Fibroblast of the aortic adventitia (primary cell): ENCODE data around the gene MGAT4B. TPM values are rescaled to one million over a fixed set of nuclear protein-coding genes. Genes with fewer than 3 reads are reported as not detected.

ENCODE experiments used
- DNase-seq: peaks from one replicate; pipeline ENCODE4 v3.0.0-alpha.2; 2010; ENCODE audit warnings: low read depth
- H3K4me3 ChIP-seq: 2 replicates; pipeline ENCODE4 v1.5.1; 2011; ENCODE audit warnings: low read depth, mild to moderate bottlenecking, control low read depth, low read length, moderate library complexity
- small RNA-seq: library from RNA; depleted of rRNA; stranded (forward); fragments of <200 nt; gene quantifications from one replicate; pipeline ENCODE3, GENCODE V24; 2012
- total RNA-seq: library from RNA; depleted of rRNA; stranded (reverse); fragments of >200 nt; gene quantifications from 2 replicates; pipeline ENCODE4 v1.2.3, GENCODE V29; 2012; ENCODE audit warnings: low replicate concordance
- TF ChIP-seq, protein P1 (sequence below): IDR thresholded peaks from 2 replicates; pipeline ENCODE4 v1.5.1; 2011; ENCODE audit warnings: mild to moderate bottlenecking, low read length, control low read depth, inconsistent platforms; ENCODE audit not compliant: insufficient read depth

The MGAT4B gene
- total RNA-seq, 1 donor = 141 TPM

- DNase-seq = no peak
Measured at GRCh38 chr5:179753971-179754370, 52.7 kb downstream of the MGAT4B start.

GRCh38 chr5:179749857-179750508 lies 56.7 kb downstream of the MGAT4B start:
- no peak for DNase-seq
- TF ChIP-seq, protein P1, sequence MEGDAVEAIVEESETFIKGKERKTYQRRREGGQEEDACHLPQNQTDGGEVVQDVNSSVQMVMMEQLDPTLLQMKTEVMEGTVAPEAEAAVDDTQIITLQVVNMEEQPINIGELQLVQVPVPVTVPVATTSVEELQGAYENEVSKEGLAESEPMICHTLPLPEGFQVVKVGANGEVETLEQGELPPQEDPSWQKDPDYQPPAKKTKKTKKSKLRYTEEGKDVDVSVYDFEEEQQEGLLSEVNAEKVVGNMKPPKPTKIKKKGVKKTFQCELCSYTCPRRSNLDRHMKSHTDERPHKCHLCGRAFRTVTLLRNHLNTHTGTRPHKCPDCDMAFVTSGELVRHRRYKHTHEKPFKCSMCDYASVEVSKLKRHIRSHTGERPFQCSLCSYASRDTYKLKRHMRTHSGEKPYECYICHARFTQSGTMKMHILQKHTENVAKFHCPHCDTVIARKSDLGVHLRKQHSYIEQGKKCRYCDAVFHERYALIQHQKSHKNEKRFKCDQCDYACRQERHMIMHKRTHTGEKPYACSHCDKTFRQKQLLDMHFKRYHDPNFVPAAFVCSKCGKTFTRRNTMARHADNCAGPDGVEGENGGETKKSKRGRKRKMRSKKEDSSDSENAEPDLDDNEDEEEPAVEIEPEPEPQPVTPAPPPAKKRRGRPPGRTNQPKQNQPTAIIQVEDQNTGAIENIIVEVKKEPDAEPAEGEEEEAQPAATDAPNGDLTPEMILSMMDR = no peak
- H3K4me3 ChIP-seq = no peak overlapping the region

More at GRCh38 chr5:179753971-179754370, 52.7 kb downstream of the MGAT4B start:
- no peak overlapping the region for H3K4me3 ChIP-seq
- TF ChIP-seq, protein P1 = no peak

GRCh38 chr5:179747811-179748210 lies 58.9 kb downstream of the MGAT4B start:
- TF ChIP-seq, protein P1 = no peak
- no peak for DNase-seq
- H3K4me3 ChIP-seq = no peak overlapping the region

Small RNA genes lying within 50 kb of the gene (small RNA-seq; reads per million reads assigned to genes)
- gene MIR1229 (not detected), gene RF00019 (not detected)

Other genes starting within 250 kb of the MGAT4B start
- 397 and 968 TPM in 2 replicates for gene HNRNPH1, start 183.2 kb downstream of the MGAT4B start, total RNA-seq
- gene CBY3, start 125.8 kb downstream of the MGAT4B start, total RNA-seq = not detected in 2 replicates
- gene CANX, start 107.9 kb downstream of the MGAT4B start, total RNA-seq = 645 and 1,866 TPM in 2 replicates
- 4.7 and 9.9 TPM in 2 replicates for gene MAML1, start 74.0 kb downstream of the MGAT4B start, total RNA-seq
- gene LTC4S, start 12.9 kb downstream of the MGAT4B start, total RNA-seq = 1.5 and 3.3 TPM in 2 replicates
- 596 and 1,869 TPM in 2 replicates for gene SQSTM1, start 14.0 kb upstream of the MGAT4B start, total RNA-seq
- 3.5 and 11.0 TPM in 2 replicates for gene MRNIP, start 52.0 kb upstream of the MGAT4B start, total RNA-seq
- 63.7 and 70.9 TPM in 2 replicates for gene TBC1D9B, start 101.0 kb upstream of the MGAT4B start, total RNA-seq